ENCODE measurements around the gene METTL2A.
"Not testable (repeated sequence)": the region's sequence is repeated elsewhere in the genome, so short reads cannot be mapped to it uniquely, and the experiment has no call there.

METTL2A gene

GRCh38 chr17:62392908-62393307 lies 30.8 kb upstream of the METTL2A start:
- Histone ChIP-seq H3K4me1 (ENCODE audit: low read depth, poor library complexity, severe bottlenecking) (no peaks in the 10 kb centered on the region), H3K79me2 (ENCODE audit: insufficient read depth, low read depth) (no peaks in the 10 kb centered on the region), H3K4me2 (no peak overlapping the region), H3K9ac (no peak overlapping the region), H3K36me3 (ENCODE audit: insufficient read depth) (no peaks in the 10 kb centered on the region), H4K20me1 (ENCODE audit: insufficient read depth) (no peaks in the 10 kb centered on the region), H3K27me3 (ENCODE audit: insufficient read depth, low read depth) (no peaks in the 10 kb centered on the region), H3K27ac (no peak overlapping the region), H2AFZ (ENCODE audit: low read depth) (no peak overlapping the region), H3K4me3 (IDR thresholded peaks at IDR 0.05; ENCODE audit: insufficient read depth, low read depth, low read length) (no peak overlapping the region)
- no peak for TF ChIP-seq CTCF (conservative IDR thresholded peaks at IDR 0.05; ENCODE audit: low read depth, low read length)

GRCh38 chr17:62398891-62399290 lies 24.8 kb upstream of the METTL2A start:
- no peaks in the 10 kb centered on the region for H3K79me2 ChIP-seq (ENCODE audit: insufficient read depth, low read depth)
- H4K20me1 ChIP-seq (ENCODE audit: insufficient read depth) = no peaks in the 10 kb centered on the region
- H3K4me1 ChIP-seq (ENCODE audit: low read depth, poor library complexity, severe bottlenecking) = no peaks in the 10 kb centered on the region
- no peak overlapping the region for H3K9ac ChIP-seq
- H3K36me3 ChIP-seq (ENCODE audit: insufficient read depth) = no peaks in the 10 kb centered on the region
- H3K4me3 ChIP-seq (IDR thresholded peaks at IDR 0.05; ENCODE audit: insufficient read depth, low read depth, low read length) = no peak overlapping the region
- no peak for TF ChIP-seq CTCF (conservative IDR thresholded peaks at IDR 0.05; ENCODE audit: low read depth, low read length)
- H3K27me3 ChIP-seq (ENCODE audit: insufficient read depth, low read depth) = no peaks in the 10 kb centered on the region
- no peak overlapping the region for H3K4me2 ChIP-seq
- H3K27ac ChIP-seq = no peak overlapping the region
- H2AFZ ChIP-seq (ENCODE audit: low read depth) = no peak overlapping the region

GRCh38 chr17:62405451-62405850 lies 18.2 kb upstream of the METTL2A start:
- Histone ChIP-seq H3K4me2 (no peak overlapping the region), H3K4me3 (IDR thresholded peaks at IDR 0.05; ENCODE audit: insufficient read depth, low read depth, low read length) (no peak overlapping the region), H3K79me2 (ENCODE audit: insufficient read depth, low read depth) (no peaks in the 10 kb centered on the region), H3K4me1 (ENCODE audit: low read depth, poor library complexity, severe bottlenecking) (no peaks in the 10 kb centered on the region), H3K9ac (no peak overlapping the region), H3K36me3 (ENCODE audit: insufficient read depth) (no peaks in the 10 kb centered on the region), H3K27ac (no peak overlapping the region), H3K27me3 (ENCODE audit: insufficient read depth, low read depth) (no peaks in the 10 kb centered on the region), H2AFZ (ENCODE audit: low read depth) (no peak overlapping the region), H4K20me1 (ENCODE audit: insufficient read depth) (no peaks in the 10 kb centered on the region)
- no peak for TF ChIP-seq CTCF (conservative IDR thresholded peaks at IDR 0.05; ENCODE audit: low read depth, low read length)

- H3K27ac ChIP-seq; H3K79me2 ChIP-seq (ENCODE audit: insufficient read depth, low read depth); H3K4me3 ChIP-seq (IDR thresholded peaks at IDR 0.05; ENCODE audit: insufficient read depth, low read depth, low read length); H4K20me1 ChIP-seq (ENCODE audit: insufficient read depth); H3K9ac ChIP-seq; H2AFZ ChIP-seq (ENCODE audit: low read depth); H3K4me1 ChIP-seq (ENCODE audit: low read depth, poor library complexity, severe bottlenecking); H3K4me2 ChIP-seq; H3K36me3 ChIP-seq (ENCODE audit: insufficient read depth); H3K27me3 ChIP-seq (ENCODE audit: insufficient read depth, low read depth): not testable (repeated sequence)
These were observed 10.6 kb upstream of the METTL2A start for GRCh38 chr17:62413090-62413489.

GRCh38 chr17:62426214-62426613 lies 2.5 kb downstream of the METTL2A start:
- not testable (repeated sequence) for H2AFZ ChIP-seq (ENCODE audit: low read depth); H3K27me3 ChIP-seq (ENCODE audit: insufficient read depth, low read depth); H3K9ac ChIP-seq; H3K4me2 ChIP-seq; H3K4me3 ChIP-seq (IDR thresholded peaks at IDR 0.05; ENCODE audit: insufficient read depth, low read depth, low read length); H4K20me1 ChIP-seq (ENCODE audit: insufficient read depth); H3K36me3 ChIP-seq (ENCODE audit: insufficient read depth); H3K27ac ChIP-seq
- Histone ChIP-seq H3K4me1 (ENCODE audit: low read depth, poor library complexity, severe bottlenecking) (peaks cover 10% of the 10 kb centered on the region), H3K79me2 (ENCODE audit: insufficient read depth, low read depth) (peaks cover 38% of the 10 kb centered on the region)

DNA sequence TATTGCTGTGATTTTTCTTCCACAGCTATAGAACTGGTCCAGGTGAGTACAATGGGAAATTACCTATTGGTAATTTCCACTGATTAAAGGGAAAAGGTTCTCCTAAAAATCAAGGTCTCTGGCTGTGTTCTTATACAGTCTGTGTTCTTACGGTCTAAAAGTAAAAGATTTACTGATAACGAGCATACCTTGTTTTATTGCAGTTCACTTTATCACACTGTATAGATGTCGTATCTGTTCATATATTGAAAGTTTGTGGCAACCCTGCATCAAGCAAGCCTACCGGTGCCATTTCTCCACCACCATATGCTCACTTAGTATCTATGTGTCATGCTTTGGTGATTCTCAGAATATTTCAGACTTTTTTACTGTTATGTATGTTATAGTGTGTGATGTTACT lies 11.6 kb downstream of the METTL2A start:
- H3K4me1 ChIP-seq (ENCODE audit: low read depth, poor library complexity, severe bottlenecking); H3K27ac ChIP-seq; H3K4me2 ChIP-seq; H3K9ac ChIP-seq; H3K36me3 ChIP-seq (ENCODE audit: insufficient read depth); H3K27me3 ChIP-seq (ENCODE audit: insufficient read depth, low read depth); H3K4me3 ChIP-seq (IDR thresholded peaks at IDR 0.05; ENCODE audit: insufficient read depth, low read depth, low read length); H3K79me2 ChIP-seq (ENCODE audit: insufficient read depth, low read depth); H2AFZ ChIP-seq (ENCODE audit: low read depth); H4K20me1 ChIP-seq (ENCODE audit: insufficient read depth): not testable (repeated sequence)

GRCh38 chr17:62441181-62441580 lies 17.5 kb downstream of the METTL2A start:
- not testable (repeated sequence) for H3K27ac ChIP-seq; H3K4me2 ChIP-seq; H3K79me2 ChIP-seq (ENCODE audit: insufficient read depth, low read depth); H3K9ac ChIP-seq; H4K20me1 ChIP-seq (ENCODE audit: insufficient read depth); H3K27me3 ChIP-seq (ENCODE audit: insufficient read depth, low read depth); H3K4me3 ChIP-seq (IDR thresholded peaks at IDR 0.05; ENCODE audit: insufficient read depth, low read depth, low read length); H3K36me3 ChIP-seq (ENCODE audit: insufficient read depth); H3K4me1 ChIP-seq (ENCODE audit: low read depth, poor library complexity, severe bottlenecking); H2AFZ ChIP-seq (ENCODE audit: low read depth)
